ENCODE data around the gene LRR1. TPM values are rescaled to one million over a fixed set of nuclear protein-coding genes. Genes with fewer than 3 reads are reported as not detected.
"Not testable (repeated sequence)": the region's sequence is repeated elsewhere in the genome, so short reads cannot be mapped to it uniquely, and the experiment has no call there.

The LRR1 gene
- total RNA-seq, 2 experiments from 2014 or later = 51.8 to 52.0 TPM

- DNase-seq = no peak
- POLR2A ChIA-PET = interaction anchor here (4.2 kb wide), 1 partner anchor 131 kb away, joined by 40 read pairs; the partner anchor contains the start of gene KLHDC2
- Mint-ChIP-seq H3K27me3 (no peaks in the 10 kb centered on the region), H3K27ac (peak overlapping the region; percentile 92), H3K9me3 (no peaks in the 10 kb centered on the region), H3K4me3 (peak overlapping the region; percentile 27), H3K36me3 (peaks cover 39% of the 10 kb centered on the region), H3K4me1 (ENCODE audit: low read depth) (peaks cover 41% of the 10 kb centered on the region)
- CTCF ChIA-PET = no interaction called here
- intact Hi-C loops (cut with micrococcal nuclease) = loop anchor here (10.0 kb wide), 1 partner anchor 368 kb away; no protein-coding TSS in a partner anchor
Measured at GRCh38 chr14:49636866-49637265, 38.1 kb downstream of the LRR1 start.

DNA sequence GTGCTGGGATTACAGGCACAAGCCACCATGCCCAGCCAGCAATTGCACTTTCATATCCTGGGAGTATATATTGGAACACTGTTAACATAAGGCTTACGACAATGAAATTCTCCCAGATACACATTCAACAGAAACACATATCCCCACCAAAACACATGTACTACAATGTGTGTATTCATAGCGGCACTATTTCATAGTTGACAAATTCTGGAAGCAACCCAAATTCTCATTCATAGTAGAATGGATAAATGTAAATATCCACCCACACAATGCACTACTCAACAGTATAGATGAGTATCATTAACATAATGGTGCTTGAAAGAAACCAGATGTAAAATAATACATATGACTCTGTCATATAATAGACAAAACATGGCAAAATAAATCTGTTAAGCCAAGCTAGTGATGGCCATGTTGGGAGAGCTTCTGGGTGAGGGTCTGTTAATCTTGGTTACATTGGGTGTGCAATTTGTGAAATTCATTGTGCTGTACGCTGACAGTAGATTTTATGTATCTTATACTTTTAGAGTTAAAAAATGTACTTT, 38.9 kb downstream of the LRR1 start:
- no peaks in the 10 kb centered on the region for H3K9me3 Mint-ChIP-seq
- H3K4me1 Mint-ChIP-seq (ENCODE audit: low read depth) = peaks cover 45% of the 10 kb centered on the region
- peaks cover 37% of the 10 kb centered on the region for H3K36me3 Mint-ChIP-seq

GRCh38 chr14:49640540-49641417, 42.0 kb downstream of the LRR1 start:
- intact Hi-C loops (cut with micrococcal nuclease) = no loop called here
- DNase-seq = no peak
- CTCF ChIA-PET = no interaction called here
- peaks cover 26% of the 10 kb centered on the region for H3K36me3 Mint-ChIP-seq
- POLR2A ChIA-PET = interaction anchor here (1.4 kb wide), 1 partner anchor 47 kb away, joined by 3 read pairs; the partner anchor contains the start of gene POLE2
- H3K4me3 Mint-ChIP-seq = no peak overlapping the region
- H3K4me1 Mint-ChIP-seq (ENCODE audit: low read depth) = peaks cover 46% of the 10 kb centered on the region
- peak overlapping the region; percentile 32 for H3K27ac Mint-ChIP-seq
- no peaks in the 10 kb centered on the region for H3K27me3 Mint-ChIP-seq
- H3K9me3 Mint-ChIP-seq = no peaks in the 10 kb centered on the region

More for the DNA sequence above, 38.9 kb downstream of the LRR1 start:
- no peak for DNase-seq
- POLR2A ChIA-PET = interaction anchor here (0.7 to 4.2 kb wide), 2 partner anchors 27 to 131 kb away, joined by 4 to 40 read pairs; partner anchors contain the start of gene KLHDC2
- CTCF ChIA-PET = no interaction called here
- Mint-ChIP-seq H3K4me3 (no peak overlapping the region), H3K27ac (no peak overlapping the region), H3K27me3 (no peaks in the 10 kb centered on the region)
- intact Hi-C loops (cut with micrococcal nuclease) = loop anchor here (10.0 kb wide), 1 partner anchor 367 kb away; no protein-coding TSS in a partner anchor

DNA sequence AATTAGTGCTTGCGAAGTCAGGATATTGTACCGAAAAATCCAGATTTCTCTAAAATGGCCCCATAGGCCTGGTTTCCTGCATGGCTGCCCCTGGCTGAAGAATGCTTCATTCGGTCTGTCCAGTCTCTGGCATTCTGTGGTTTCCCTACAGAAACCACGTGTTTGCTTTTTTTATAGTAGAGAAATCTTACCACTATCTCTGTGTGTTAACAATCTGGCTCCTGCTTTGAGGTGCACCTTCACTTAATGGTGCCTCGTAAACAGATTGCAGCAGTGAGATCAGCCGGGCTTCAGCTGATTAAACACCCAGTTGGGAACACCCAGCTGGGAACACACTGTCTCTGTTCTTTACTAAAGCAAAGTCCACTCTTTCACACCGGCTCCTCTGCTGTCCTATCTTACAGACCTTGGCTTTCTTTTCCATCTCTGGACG, 43.0 kb downstream of the LRR1 start:
- ChIA-PET CTCF (no interaction called here), POLR2A (interaction anchor here (1.4 kb wide), 1 partner anchor 46 kb away, joined by 3 read pairs; the partner anchor contains the start of gene POLE2)
- peaks cover 39% of the 10 kb centered on the region for H3K4me1 Mint-ChIP-seq (ENCODE audit: low read depth)
- H3K27me3 Mint-ChIP-seq = no peaks in the 10 kb centered on the region
- intact Hi-C loops (cut with micrococcal nuclease) = no loop called here
- no peak overlapping the region for H3K4me3 Mint-ChIP-seq
- DNase-seq = no peak
- H3K27ac Mint-ChIP-seq = peak overlapping the region; percentile 11
- H3K9me3 Mint-ChIP-seq = no peaks in the 10 kb centered on the region
- H3K36me3 Mint-ChIP-seq = peaks cover 24% of the 10 kb centered on the region

- intact Hi-C loops (cut with micrococcal nuclease) = no loop called here
- no peaks in the 10 kb centered on the region for H3K9me3 Mint-ChIP-seq
- no peaks in the 10 kb centered on the region for H3K27me3 Mint-ChIP-seq
- POLR2A ChIA-PET = interaction anchor here (1.4 kb wide), 1 partner anchor 45 kb away, joined by 3 read pairs; the partner anchor contains the start of gene POLE2
- CTCF ChIA-PET = no interaction called here
- H3K4me3 Mint-ChIP-seq = no peak overlapping the region
- DNase-seq = no peak
- peaks cover 35% of the 10 kb centered on the region for H3K4me1 Mint-ChIP-seq (ENCODE audit: low read depth)
- H3K36me3 Mint-ChIP-seq = peaks cover 25% of the 10 kb centered on the region
- peak overlapping the region; percentile 11 for H3K27ac Mint-ChIP-seq
Measured at GRCh38 chr14:49642163-49642562, 43.4 kb downstream of the LRR1 start.

DNA sequence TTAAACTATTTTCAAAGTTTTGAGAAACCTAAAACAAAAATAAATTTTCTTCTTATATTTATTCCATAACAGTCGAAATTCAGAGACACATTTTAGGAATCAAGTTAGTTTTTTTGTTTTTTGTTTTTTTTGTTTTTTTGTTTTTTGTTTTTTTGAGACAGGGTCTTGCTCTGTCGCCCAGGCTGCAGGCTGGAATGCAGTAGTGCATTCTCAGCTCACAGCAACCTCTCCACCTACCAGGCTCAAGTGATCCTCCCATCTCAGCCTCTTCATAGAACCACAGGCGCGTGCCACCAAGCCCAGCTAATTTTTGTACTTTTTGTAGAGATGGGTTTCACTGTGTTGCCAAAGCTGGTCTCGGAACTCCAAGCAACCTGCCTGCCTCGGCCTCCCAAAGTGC, 54.8 kb downstream of the LRR1 start:
- Mint-ChIP-seq H3K36me3 (peaks cover 5% of the 10 kb centered on the region), H3K27ac (no peak overlapping the region), H3K9me3 (no peaks in the 10 kb centered on the region), H3K4me3 (no peak overlapping the region), H3K27me3 (no peaks in the 10 kb centered on the region), H3K4me1 (ENCODE audit: low read depth) (no peaks in the 10 kb centered on the region)
- DNase-seq = no peak
- POLR2A ChIA-PET = no interaction called here
- CTCF ChIA-PET = no interaction called here
- intact Hi-C loops (cut with micrococcal nuclease) = no loop called here

DNA sequence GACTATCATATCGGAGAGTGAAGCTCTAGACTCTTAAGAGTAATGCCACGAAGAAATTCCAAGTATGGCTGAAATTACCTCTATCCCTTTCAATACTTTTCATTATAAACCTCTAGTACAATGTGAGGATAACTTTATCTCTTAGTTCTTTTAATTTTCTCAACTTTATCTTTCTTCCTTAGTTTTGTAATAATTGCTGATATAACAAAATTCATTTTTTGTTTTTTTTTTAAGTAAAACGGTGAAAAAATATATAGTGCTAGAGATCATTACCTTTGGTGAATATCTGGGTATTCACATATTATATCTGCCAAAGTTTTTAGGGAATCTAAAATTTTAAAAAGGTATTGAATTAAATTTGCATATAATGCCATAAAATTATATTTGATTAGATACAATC, 55.8 kb downstream of the LRR1 start:
- Mint-ChIP-seq H3K4me1 (ENCODE audit: low read depth) (no peaks in the 10 kb centered on the region), H3K27ac (no peak overlapping the region), H3K4me3 (no peak overlapping the region), H3K27me3 (no peaks in the 10 kb centered on the region), H3K36me3 (peaks cover 4% of the 10 kb centered on the region), H3K9me3 (no peaks in the 10 kb centered on the region)
- ChIA-PET POLR2A (no interaction called here), CTCF (no interaction called here)
- intact Hi-C loops (cut with micrococcal nuclease) = no loop called here
- no peak for DNase-seq

- H3K27ac Mint-ChIP-seq; H3K27me3 Mint-ChIP-seq; DNase-seq; CTCF ChIA-PET; intact Hi-C loops (cut with micrococcal nuclease); H3K4me3 Mint-ChIP-seq; POLR2A ChIA-PET; H3K36me3 Mint-ChIP-seq; H3K9me3 Mint-ChIP-seq; H3K4me1 Mint-ChIP-seq (ENCODE audit: low read depth): not testable (repeated sequence)
Measured at GRCh38 chr14:49657500-49657899, 58.8 kb downstream of the LRR1 start.

- no peaks in the 10 kb centered on the region for H3K4me1 Mint-ChIP-seq (ENCODE audit: low read depth)
- H3K27me3 Mint-ChIP-seq = no peaks in the 10 kb centered on the region
- ChIA-PET POLR2A (no interaction called here), CTCF (interaction anchor here (0.6 to 1.1 kb wide), 3 partner anchors 26 to 199 kb away, joined by 3 to 4 read pairs (median 3); no protein-coding TSS in a partner anchor)
- H3K9me3 Mint-ChIP-seq = no peaks in the 10 kb centered on the region
- intact Hi-C loops (cut with micrococcal nuclease) = no loop called here
- H3K4me3 Mint-ChIP-seq = no peak overlapping the region
- peaks cover 9% of the 10 kb centered on the region for H3K36me3 Mint-ChIP-seq
- no peak for DNase-seq
- no peak overlapping the region for H3K27ac Mint-ChIP-seq
Measured at GRCh38 chr14:49659526-49660455, 61.1 kb downstream of the LRR1 start.
